GM11168 (cell line): ENCODE results near the gene HDGFL3.
"Not testable (repeated sequence)": the region's sequence is repeated elsewhere in the genome, so short reads cannot be mapped to it uniquely, and the experiment has no call there.

Experiments
- in situ Hi-C: fragments of 300-500 bp; cut with MboI; formaldehyde crosslinking; loops from one replicate; pipeline ENCODE4 v1.12.0; 2022; ENCODE audit warnings: low sequenced_read_pairs; ENCODE audit not compliant: unreplicated experiment

HDGFL3 gene

DNA sequence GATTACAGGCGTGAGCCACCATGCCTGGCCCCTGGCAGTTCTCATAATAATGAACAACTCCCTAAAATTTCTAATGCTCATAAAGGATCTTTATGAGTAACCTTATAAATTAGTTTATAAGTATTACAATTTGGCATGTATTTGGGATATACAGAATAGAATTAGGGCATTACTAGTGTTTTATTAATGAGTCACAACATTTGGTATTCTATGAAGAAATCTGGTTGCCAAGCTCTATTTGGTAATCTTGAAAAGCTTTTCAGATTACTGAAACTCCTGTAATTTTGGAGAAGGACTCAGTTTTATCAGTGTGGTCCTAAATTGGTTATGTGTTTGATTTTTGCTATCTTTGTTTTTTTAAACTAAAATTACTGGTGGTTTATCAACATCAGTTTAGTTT is 54.3 kb downstream of the HDGFL3 start:
- in situ Hi-C loops, result no loop called here

DNA sequence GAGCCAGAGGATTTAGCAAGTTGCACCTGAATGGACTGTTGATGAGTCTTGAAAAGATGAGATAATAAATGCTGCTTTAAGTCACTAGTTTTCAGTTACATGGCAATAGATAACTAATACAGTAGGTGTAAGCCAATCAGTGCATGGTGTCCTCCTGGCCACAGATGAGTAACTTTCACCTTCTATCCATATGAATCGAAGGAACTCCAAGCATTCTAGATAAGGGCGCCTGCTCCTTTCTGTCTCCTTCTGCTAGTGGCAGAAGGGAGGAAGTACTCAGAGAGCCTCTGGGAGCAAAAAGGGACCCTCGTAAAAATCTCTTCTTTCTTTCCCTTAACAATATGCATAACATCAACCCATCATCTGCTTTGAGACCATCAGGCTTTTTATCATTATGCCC is 62.9 kb downstream of the HDGFL3 start:
- in situ Hi-C loops, result no loop called here

GRCh38 chr15:83142151-83142550 is 65.5 kb downstream of the HDGFL3 start:
- in situ Hi-C loops, result not testable (repeated sequence)

GRCh38 chr15:83132861-83133523 is 74.6 kb downstream of the HDGFL3 start:
- in situ Hi-C loops, result no loop called here

- in situ Hi-C loops, result no loop called here
Measured at GRCh38 chr15:83129791-83130190, 77.8 kb downstream of the HDGFL3 start.

- in situ Hi-C loops, result no loop called here
Measured at GRCh38 chr15:83127547-83128150, 80.0 kb downstream of the HDGFL3 start.

DNA sequence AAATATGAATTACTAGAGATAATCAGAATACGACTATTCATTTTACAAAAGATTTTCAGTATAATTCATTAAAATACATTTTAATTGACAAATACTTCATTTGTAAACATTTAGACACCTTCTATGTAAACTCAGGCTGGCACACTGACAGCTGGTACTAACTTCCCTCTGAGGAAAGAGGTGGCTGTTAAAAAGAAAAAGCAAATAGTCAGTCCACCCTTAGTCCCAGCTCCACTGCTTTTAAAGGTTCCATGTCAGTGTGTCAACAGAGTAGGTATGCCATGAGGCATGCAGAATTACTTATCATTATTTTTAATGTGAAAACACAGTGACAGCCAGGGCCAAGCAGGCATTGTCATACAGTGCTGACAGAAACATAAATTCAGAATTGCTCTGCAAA is 84.1 kb downstream of the HDGFL3 start:
- in situ Hi-C loops, result no loop called here

DNA sequence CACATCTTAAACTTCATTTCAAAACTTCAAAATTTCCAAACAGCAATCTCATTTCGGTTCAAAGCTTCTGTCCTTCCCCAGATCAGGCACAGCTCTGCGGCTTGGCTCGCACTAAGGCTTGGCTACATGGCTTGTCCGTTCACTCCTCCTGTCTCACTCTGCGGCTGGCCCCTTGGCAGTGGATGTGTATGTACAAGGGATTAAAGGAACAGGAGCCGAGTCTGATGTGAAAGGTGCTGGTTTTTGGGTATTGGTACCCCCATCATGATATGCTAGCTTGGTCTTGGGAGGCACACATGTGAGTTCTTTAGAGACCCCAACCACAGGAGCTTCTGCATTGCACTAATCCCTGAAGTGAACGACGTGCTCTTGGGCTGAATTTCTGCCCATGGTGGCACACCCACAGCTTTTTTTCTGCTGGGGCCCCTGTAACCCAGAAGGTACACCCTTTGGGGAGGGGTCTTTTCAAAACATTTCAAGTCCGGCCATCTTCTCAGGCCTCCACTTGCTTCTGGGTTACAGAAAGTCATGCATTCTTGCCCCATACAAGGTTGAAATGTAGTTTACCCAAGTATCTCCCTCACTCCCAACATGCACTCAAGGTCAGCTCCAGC is 87.5 kb downstream of the HDGFL3 start:
- in situ Hi-C loops, result no loop called here

DNA sequence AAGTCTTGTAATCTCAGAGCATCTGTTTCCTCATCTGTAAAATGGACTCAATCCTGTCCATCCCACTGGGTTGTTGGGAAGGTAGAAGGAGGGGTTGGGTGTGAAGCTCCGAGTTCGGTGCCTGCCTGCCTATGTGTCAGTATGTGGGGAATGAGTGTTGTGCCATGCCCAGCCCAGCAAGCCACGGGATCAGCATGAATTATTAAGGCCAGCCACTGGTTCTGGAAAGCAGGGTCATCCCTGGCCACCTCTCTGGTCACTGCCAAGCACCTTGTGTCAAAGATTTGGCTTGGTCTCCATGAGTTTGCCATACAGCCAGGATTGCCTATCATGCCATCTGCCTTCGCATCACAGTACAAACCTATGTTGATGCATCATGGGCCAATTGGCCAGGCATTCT is 88.7 kb downstream of the HDGFL3 start:
- in situ Hi-C loops, result no loop called here

DNA sequence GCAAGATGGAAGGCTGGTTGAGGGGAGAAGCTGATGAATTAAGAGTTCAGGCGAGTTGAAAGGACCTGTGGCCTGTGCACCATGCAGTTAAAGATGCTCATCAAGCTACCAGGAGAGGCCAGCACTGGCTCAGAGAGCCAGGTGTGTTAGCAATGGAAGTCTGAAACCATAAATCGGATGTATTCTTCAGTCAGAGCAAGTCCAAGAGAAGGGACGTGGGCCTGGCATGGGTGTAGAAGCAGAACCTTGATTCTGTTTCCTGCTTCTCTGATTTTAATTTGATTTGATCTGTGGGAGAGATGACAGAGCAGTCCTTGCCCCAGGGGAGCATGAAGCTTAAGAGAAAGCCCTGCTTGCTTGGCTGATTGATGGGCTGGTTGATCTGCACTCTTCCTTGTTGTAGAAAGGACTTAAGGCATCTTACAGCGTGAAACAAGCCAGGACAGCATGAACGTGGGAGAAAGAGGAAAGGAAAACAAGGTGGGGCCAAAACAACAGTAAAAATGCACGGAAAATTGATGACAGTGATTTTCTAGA is 89.3 kb downstream of the HDGFL3 start:
- in situ Hi-C loops, result no loop called here

DNA sequence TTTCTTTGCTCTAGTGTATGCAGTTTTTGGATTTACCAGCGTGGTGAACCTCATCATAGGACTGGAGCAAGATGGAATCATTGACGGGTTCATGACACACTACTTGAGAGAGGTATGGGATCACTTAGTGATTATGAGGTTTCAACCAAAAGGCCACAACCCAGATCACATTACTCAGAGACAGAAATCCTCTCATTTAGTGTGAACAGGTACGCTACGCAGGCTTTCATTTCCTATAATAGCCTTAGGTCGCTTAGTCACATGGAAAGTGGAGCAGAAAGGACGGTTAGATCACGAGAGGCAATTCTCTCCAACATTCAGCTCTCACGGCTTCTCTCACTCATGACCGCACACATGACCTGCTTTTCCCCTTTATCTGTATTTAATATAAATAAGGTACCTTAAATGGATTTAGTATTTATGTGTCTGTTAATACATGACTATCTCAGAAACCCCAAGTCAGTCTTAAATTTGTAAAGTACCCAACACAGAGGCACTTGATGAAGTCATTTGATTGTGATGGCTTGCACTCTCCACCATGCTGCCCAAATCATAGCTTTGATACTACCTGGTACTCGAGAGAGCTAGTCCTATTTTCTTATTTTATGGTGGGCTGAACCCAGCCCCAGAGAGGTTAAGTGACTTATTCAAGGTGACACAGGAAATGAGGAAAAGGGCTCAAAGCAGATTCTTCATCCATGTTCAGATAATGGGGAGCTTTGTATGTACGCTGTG is 91.6 kb downstream of the HDGFL3 start:
- in situ Hi-C loops, result no loop called here

GRCh38 chr15:83115410-83115809 is 92.2 kb downstream of the HDGFL3 start:
- in situ Hi-C loops, result no loop called here

DNA sequence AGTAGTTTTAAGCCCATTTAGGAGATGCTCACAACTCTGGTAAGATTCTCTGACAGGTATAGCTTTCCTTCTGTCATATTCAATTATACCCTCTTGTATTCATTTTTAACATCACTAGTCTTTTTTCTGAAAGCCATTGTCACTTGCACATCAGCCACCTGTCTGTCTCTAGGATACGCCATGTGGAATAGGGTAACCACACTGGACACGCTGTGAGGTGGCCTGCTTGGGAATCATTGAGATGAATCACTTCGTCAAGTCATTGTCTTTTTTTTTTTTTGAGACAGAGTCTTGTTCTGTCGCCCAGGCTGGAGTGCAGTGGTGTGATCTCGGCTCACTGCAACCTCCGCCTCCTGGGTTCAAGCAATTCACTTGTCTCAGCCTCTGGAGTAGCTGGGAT is 92.8 kb downstream of the HDGFL3 start:
- in situ Hi-C loops, result no loop called here

- in situ Hi-C loops, result no loop called here
Measured at GRCh38 chr15:83113881-83114674, 93.5 kb downstream of the HDGFL3 start.

GRCh38 chr15:83112956-83113299 is 94.7 kb downstream of the HDGFL3 start:
- in situ Hi-C loops, result no loop called here

DNA sequence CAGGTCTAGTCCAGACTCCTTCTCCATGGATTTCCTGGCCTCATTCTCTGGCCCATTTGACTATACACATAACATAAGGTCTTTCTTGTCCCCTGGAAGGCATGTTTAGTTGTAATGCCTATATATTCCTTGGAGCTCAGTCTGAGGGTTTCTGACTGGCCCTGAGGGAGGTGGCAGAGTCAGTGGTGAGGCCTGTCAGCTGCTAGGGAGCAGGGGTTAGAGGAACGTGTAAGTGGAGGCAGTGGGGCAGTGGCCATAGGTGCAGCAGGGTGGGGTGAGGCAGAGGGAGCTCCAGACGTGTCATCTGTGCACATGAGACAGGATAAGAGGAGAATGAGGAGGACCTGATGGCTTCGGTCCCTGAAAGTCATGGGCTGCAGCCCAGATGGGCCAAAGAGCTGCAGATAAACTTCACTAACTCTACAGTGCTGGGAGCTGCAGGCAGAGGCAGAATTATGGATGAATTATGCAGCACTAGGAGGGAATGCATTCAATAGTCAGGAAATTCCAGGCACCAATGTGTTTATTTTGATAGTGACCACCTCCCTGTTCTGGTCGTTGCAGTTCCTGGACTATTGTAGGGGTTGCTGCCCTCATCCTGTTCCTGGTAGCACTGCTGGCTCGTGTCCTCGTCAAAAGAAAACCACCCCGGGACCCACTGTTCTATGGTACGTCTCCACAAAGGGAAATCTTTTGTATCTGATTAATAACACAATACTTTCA is 95.2 kb downstream of the HDGFL3 start:
- in situ Hi-C loops, result no loop called here

DNA sequence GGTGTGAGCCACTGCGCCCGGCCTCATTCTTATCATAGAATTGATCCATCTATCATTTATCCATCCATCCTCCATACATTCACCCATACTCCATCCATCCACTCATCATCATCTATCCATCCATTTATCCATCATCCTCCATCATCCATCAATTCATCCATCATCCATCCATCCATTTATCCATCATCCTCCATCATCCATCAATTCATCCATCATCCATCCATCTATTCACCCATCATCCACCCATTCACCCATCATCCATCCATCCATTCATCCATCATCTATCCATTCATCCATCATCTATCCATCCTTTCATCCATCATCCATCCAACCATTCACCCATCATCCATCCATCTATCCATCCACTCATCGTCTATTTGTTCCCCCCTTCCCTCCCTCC is 96.5 kb downstream of the HDGFL3 start:
- in situ Hi-C loops, result no loop called here

DNA sequence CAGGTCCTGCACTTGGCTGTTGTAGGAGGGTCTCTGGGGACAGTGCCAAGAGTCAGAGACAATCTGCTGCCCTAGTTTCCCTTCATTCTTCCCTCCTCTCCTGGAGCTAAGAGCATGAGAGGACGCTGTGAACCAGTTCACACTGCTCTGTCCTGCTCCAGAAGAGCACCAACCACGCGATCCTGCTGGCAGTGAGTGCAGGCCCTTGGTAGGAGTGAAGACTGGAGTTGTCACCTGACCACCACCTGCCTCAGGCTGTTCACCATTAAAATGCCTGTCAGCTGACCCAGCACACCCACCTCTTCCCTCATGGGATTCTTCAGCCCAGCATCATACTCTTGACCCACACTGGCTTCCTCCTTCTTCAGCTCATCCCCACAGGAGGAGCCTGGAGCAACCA is 97.2 kb downstream of the HDGFL3 start:
- in situ Hi-C loops, result no loop called here

DNA sequence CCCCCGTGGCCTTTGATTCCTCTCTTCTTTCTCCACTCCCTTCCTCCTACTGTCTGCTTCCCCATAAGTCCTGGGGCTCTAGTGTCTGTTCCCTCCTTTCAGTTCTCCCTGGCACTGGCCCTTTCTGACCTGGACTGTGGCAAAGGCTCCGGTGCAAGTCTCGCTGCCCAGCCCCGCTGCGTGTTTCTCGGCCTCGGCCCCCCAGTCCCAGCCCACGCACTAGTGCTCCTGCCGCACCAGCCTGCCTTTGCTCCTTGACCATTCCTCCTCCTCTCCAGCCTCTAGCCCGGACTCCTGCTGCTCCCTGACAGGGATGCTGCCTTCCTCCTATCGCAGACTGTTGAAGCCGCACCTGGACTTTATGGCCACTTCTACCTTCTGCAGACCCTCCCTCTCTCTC is 98.1 kb downstream of the HDGFL3 start:
- in situ Hi-C loops, result no loop called here
